Measurements from ENCODE around the gene MTF2. TPM values are rescaled to one million over a fixed set of nuclear protein-coding genes. Genes with fewer than 3 reads are reported as not detected.

MTF2 gene
- 10.4 to 17.1 TPM (median 12.3 TPM) in 5 replicates for total RNA-seq (2022; extraction: Qiagen RNA extraction; ENCODE audit: low read depth)

DNA sequence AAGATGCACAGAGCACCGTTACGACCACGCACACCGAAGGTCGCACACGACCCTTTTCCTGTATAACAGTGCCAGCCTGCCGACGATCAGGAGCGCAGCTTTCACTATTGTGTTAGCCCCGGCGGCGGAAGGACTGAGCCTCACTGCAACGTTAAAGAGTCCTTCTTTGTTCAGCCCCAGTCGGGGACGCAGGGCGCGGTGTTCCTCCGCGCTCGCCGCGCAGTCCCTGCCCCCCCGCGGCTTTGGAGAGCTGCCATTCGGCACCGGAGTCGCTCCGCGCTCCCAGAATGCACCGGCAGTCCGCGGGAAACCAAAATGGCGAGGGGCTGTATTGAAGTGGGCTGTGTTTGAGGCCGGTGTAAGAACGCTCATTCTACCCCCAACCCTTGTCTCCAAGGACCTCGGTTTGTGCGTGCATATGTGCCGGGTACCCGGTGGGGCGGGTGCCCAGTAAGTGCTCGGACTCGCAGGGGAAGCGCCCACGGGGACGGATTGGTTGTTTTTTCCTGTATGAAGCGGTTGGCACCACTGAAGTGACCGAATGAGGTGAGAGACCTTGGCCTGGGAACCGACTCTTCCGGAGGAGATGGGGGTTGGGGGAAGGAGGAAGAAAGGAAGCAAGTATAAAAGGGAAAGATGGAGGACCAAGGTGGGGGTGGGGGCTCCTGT is at the start of gene MTF2:
MTF2 (plus strand) TSS at position 298 of the 669 bp plus-strand sequence; CDS start at position 542, 244 bp downstream.

DNA sequence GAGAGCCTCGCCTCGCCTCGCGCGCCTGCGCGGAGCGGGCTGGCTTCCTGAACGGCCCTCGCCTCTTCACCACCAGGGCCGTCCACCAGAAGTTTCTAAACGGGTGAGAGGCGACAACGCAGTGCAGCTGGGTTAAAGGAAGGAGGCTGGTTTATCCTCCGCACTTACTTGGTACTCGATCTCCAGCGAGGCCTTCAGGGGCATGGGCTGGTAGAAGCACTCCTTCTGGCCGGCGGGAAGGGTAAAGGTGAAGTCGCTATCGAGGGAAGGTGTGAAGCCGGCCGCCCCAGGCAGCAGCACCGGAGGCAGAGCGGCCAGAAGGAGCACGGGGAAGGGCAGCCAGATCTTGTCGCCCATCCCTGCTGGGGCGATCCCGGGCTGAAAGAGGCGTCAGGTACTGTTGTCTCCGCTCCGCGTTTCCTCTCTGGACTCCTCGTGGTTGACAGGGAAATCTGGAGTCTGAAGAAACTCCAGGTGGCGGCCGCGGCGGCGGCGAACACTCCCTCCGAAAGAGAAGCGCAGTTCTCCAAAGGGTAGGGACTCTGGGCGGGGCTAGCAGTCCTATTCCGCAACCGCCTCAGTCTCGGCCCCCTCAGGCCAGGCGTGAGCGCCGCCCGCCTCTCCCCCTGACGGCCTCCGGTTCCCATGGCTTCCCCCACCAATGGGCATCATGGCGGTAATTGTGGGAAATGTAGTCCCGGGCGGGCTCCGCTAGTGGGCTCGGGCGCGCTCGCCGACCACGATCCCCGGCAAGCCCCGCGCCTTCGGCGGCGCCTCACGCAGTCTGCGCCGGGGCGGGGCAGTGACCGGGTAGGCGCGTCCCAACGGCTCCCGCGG is 101.0 kb downstream of the MTF2 start, which contains the start of gene TMED5:
TMED5 (minus strand) TSS at position 528 of the 837 bp plus-strand sequence; CDS start at position 357, 171 bp downstream.

DNA sequence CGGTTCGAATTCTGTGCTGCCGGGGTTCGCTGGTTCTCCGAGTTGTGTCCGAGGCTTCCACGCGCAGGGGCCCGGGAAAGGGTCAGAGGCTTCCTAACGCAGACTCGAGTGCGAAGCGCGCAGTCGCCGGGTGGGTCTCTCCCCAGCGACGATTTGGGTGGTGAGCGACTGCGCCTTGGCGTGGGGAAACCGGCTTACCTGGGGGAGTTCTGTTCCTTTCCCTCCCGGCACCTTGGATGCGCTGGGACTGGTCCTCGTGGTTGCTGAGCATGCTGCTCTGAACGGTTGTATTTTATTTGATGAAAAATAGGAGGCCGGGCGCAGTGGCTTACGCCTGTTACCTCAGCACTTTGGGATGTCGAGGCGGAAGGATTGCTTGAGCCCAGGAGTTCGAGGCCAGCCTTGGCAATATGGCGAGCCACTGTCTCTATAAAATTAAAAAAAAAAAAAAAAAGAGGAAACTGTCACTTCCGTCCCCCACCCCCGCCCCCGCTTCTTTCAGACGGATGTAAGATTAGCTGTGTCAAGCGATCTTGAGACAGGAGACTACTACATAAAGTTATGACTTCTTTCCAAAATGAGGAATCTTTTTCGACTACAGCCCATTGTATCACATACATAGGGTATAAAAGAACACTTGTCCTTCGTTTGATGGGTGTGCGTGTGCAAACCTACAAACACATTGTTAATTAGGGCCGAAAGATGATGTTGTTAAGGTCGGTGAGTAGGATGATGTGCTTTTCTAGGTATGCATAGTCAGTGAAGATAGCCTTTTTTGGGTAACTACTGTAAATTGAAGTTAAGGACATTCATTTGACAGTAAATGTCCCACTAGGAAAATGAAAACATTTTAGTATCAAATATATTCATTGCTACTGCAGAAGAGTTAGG is 101.9 kb downstream of the MTF2 start, which contains the start of gene CCDC18:
CCDC18 (plus strand) TSS at position 2 of the 891 bp plus-strand sequence. CDS start 2,638 bp downstream, outside the sequence.

Other genes with a start within 250 kb of the MTF2 start
- gene RPL5, start 247.2 kb upstream of the MTF2 start, total RNA-seq (2022; extraction: Qiagen RNA extraction; ENCODE audit: low read depth), result 1,140 to 1,308 TPM (median 1,158 TPM) in 5 replicates
- gene DIPK1A, start 117.8 kb upstream of the MTF2 start, total RNA-seq (2022; extraction: Qiagen RNA extraction; ENCODE audit: low read depth), result 4.0 to 10.7 TPM (median 9.7 TPM) in 5 replicates
- gene TMED5, start 101.1 kb downstream of the MTF2 start, total RNA-seq (2022; extraction: Qiagen RNA extraction; ENCODE audit: low read depth), result 14.5 to 41.3 TPM (median 37.3 TPM) in 5 replicates
- 5.0 to 8.8 TPM (median 5.4 TPM) in 5 replicates for gene CCDC18, start 101.4 kb downstream of the MTF2 start, total RNA-seq (2022; extraction: Qiagen RNA extraction; ENCODE audit: low read depth)

Data from A549 treated with RU486 at 1 μM for 4 hours (cell line).